Epithelial cell of proximal tubule (primary cell): ENCODE data around the gene SLC9A9. TPM values are rescaled to one million over a fixed set of nuclear protein-coding genes. Genes with fewer than 3 reads are reported as not detected.

Experiments used
- DNase-seq: peaks from one replicate; pipeline ENCODE4 v3.0.0-alpha.2; 2011; ENCODE audit warnings: low read depth
- H3K4me3 ChIP-seq: 2 replicates; pipeline ENCODE4 v1.5.1; 2011; ENCODE audit warnings: low read depth, mild to moderate bottlenecking, low read length
- total RNA-seq: library from RNA; depleted of rRNA; stranded (reverse); fragments of >200 nt; gene quantifications from 2 replicates; pipeline ENCODE4 v1.2.3, GENCODE V29; 2015
- TF ChIP-seq, protein P1 (sequence below): conservative IDR thresholded peaks from 2 replicates; pipeline ENCODE4 v1.5.1; 2012; ENCODE audit warnings: low read depth, mild to moderate bottlenecking, low read length

The SLC9A9 gene
- total RNA-seq, 1 donor from 2014 or later: 0.17 TPM

DNA sequence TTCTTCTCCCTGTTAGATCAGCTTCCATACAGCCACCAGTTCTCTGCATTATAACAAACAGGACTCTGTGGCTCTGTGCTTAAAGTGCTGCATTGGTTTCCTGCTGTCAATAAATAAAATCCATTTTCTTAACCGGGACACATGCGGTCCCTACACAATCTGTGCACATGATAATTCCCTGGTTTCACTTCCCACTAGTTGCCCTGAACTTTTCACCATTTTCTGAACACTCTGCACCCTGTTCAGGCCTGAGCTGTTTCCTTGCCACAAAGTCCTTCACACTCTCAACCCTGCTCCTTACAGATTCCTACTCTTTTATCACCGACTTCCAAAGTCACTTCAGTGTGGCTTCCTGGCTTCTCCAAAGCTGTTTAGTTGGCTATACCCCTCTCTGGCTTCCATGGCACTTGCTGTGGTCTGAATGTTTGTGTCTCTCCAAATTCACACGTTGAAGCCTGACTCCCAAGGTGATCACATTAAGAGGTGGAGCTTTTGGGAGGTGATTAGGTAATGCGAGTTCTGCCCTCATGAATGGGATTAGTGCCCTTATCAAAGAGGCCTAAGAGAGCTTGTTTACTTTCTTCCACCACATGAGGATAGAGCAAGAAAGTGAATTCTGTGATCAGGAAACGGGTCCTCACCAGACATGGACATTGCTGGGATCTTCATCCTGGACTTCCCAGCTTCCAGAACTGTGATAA is 495.3 kb downstream of the SLC9A9 start:
- TF ChIP-seq, protein P1, sequence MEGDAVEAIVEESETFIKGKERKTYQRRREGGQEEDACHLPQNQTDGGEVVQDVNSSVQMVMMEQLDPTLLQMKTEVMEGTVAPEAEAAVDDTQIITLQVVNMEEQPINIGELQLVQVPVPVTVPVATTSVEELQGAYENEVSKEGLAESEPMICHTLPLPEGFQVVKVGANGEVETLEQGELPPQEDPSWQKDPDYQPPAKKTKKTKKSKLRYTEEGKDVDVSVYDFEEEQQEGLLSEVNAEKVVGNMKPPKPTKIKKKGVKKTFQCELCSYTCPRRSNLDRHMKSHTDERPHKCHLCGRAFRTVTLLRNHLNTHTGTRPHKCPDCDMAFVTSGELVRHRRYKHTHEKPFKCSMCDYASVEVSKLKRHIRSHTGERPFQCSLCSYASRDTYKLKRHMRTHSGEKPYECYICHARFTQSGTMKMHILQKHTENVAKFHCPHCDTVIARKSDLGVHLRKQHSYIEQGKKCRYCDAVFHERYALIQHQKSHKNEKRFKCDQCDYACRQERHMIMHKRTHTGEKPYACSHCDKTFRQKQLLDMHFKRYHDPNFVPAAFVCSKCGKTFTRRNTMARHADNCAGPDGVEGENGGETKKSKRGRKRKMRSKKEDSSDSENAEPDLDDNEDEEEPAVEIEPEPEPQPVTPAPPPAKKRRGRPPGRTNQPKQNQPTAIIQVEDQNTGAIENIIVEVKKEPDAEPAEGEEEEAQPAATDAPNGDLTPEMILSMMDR: no peak
- no peak for DNase-seq
- H3K4me3 ChIP-seq: no peak overlapping the region

DNA sequence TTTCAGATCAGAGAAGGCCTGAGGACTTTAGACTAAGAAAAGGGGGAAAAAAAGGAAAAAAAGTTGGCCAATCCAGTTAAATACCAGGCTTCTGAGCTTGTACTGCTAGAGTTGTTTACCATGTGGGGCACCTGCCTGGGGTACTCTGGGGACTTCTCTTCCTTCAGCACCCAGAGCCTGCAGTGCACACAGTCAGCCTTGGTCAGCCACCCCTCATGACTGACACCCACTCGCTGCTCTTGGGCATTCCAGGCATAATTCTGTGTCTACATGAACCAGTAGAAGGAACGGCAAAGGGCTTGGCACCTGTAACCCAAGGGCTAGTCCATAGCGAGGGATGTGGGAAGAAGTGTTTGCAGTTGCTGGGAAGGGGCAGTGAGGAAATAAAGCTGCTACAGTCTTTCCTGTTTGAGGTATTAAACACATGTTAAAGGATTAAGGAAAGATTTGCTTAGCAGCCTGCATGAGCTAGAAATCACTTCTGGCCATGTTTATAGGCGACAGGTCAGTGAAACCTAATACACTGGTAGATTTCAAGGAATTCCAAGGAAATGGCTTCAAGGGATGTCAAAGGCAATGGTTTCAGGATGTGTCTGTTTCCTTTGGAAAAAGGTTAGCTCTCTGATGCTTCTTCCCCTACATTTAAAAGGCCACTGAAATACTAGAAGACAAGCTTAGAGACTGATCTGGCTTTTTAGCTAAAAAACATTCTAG is 496.2 kb downstream of the SLC9A9 start:
- TF ChIP-seq, protein P1: no peak
- no peak for DNase-seq
- H3K4me3 ChIP-seq: no peak overlapping the region

DNA sequence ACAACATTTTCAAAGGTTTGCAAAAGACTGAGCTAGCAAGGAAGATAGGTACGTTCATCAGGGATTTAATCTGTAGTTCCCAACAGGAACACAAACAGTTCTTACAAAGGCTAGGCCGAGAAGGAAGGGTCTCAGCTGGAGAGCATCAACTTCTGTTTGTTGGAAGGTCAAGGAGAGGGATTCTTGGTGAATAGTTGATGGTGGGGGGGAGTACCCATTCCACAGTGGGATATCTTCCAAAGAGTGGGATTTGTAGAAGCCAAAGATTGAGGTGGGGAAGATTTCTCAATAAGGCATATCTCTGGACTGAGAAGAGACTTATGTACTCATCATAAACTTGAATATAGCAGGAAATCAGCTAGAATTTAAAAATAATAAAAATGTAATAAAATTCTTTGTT is 496.9 kb downstream of the SLC9A9 start:
- DNase-seq: no peak
- TF ChIP-seq, protein P1: no peak
- no peak overlapping the region for H3K4me3 ChIP-seq

DNA sequence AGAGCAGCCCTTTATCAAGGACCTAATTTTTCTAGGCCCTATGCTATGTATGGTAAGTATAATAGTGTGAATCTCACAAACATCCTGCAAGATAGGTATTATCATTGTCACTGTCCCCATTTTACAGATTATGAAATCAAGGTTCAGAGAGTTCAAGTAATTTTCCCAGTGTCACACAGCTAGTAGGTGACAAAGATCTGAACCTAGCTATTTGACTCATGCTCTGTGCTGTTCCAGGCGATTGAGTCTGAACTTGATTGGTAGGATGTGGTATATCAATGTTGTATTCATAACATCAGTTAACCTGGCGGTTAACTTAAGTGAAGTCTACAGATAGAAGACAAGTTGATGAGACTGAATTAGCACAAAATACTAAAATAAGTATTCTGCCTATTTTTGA is 498.8 kb downstream of the SLC9A9 start:
- TF ChIP-seq, protein P1: no peak
- DNase-seq: no peak
- no peak overlapping the region for H3K4me3 ChIP-seq

- DNase-seq: no peak
- TF ChIP-seq, protein P1: peak; percentile 22
- H3K4me3 ChIP-seq: no peak overlapping the region
Observed at GRCh38 chr3:143348486-143349327, 499.6 kb downstream of the SLC9A9 start.

DNA sequence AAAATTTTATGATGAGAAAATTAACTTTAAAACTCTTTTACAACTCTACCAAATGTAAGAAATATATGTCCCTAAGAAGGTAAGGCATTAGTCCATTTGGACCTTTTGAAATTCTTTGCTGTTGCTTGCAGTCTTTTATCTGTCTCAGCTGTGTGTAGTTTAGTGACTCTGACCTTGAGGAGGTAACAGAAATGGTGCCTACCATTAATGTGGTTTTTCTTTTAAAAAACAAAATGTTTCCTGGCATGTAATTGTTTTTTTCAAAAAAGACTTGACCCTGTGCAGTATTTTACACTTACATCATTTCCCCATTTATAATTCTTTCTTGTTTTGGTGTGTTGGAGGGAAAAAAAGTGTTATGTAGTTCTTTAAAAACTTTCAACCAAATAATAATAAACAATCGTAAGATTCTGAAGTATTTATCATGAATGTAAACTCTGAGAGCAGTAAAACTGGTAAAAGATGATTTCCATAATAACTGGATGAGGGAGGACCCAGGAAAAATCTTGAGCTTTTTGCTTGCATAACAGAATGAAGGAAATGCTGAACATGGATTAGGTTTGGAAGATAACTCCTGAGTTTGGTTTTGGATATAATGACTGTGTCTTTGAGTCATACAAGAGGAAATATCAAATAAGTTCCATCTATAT is 503.6 kb downstream of the SLC9A9 start:
- no peak overlapping the region for H3K4me3 ChIP-seq
- DNase-seq: no peak
- TF ChIP-seq, protein P1: no peak
